SU-DHL-6 (cell line): ENCODE data around the gene CRADD.

Experiments used
- CTCF ChIP-seq: fragments of 200-600 bp; sonication (generic); IDR thresholded peaks from one replicate; pipeline ENCODE4 v1.5.1; 2017; ENCODE audit warnings: antibody characterized with exemption, mild to moderate bottlenecking, low read length, moderate library complexity; ENCODE audit not compliant: insufficient read depth, poor library complexity, severe bottlenecking
- EZH2phosphoT487 ChIP-seq: fragments of 200-600 bp; sonication (generic), shearing (Covaris generic); conservative IDR thresholded peaks from 2 replicates; pipeline ENCODE4 v1.6.1; 2018; ENCODE audit warnings: mild to moderate bottlenecking, antibody characterized with exemption, low read length, moderate library complexity, mixed read lengths

- TF ChIP-seq CTCF (no peak), EZH2phosphoT487 (no peak)
These were observed 101.6 kb downstream of the CRADD start for GRCh38 chr12:93778766-93779165.
